H1 (cell line): Measurements from ENCODE around the gene IPO9. TPM values are rescaled to one million over a fixed set of nuclear protein-coding genes. Genes with fewer than 3 reads are reported as not detected.

ENCODE experiments used
- BCL11A ChIP-seq, 2 experiments: IDR thresholded peaks; one replicate each; pipeline ENCODE4 v1.6.1; 2011; ENCODE audit warnings: low read depth in 2 of 2, low read length in 2 of 2, mild to moderate bottlenecking in 2 of 2
- CEBPB ChIP-seq: IDR thresholded peaks from 2 replicates; pipeline ENCODE4 v1.6.1; 2012; ENCODE audit warnings: low read depth, low read length
- CHD7 ChIP-seq: fragments of 300-600 bp; sonication (generic); IDR thresholded peaks from 2 replicates; pipeline ENCODE4 v1.7.1; 2012; ENCODE audit warnings: low read length, moderate library complexity, mild to moderate bottlenecking, inconsistent platforms; ENCODE audit not compliant: insufficient replicate concordance
- CTCF ChIP-seq, 3 experiments: IDR thresholded peaks; 1 replicate in 2 of 3; 2 replicates in 1 of 3; pipeline versions ENCODE4 v1.5.1 to v1.6.1; 2011; ENCODE audit warnings: low read length in 3 of 3, mild to moderate bottlenecking in 3 of 3, inconsistent platforms in 2 of 3, low read depth in 1 of 3, moderate library complexity in 1 of 3; ENCODE audit not compliant: insufficient read depth in 1 of 3; ENCODE audit errors: control extremely low read depth in 1 of 3
- JUND ChIP-seq: IDR thresholded peaks from 2 replicates; pipeline ENCODE4 v1.6.1; 2011; ENCODE audit warnings: mild to moderate bottlenecking, improper control_type of control experiment, low read length
- POLR2AphosphoS5 ChIP-seq: IDR thresholded peaks from 2 replicates; pipeline ENCODE4 v1.6.1; 2011; ENCODE audit warnings: low read depth, low read length
- SIX5 ChIP-seq: IDR thresholded peaks from 2 replicates; pipeline ENCODE4 v1.6.1; 2011; ENCODE audit warnings: mild to moderate bottlenecking, low read depth, low read length
- TEAD4 ChIP-seq: IDR thresholded peaks from 2 replicates; pipeline ENCODE4 v1.6.1; 2012; ENCODE audit warnings: low read depth, low read length, inconsistent platforms, mixed read lengths
- USF2 ChIP-seq: IDR thresholded peaks from 2 replicates; pipeline ENCODE4 v1.6.1; 2011; ENCODE audit warnings: low read length, improper control_type of control experiment
- polyA plus RNA-seq, 7 experiments: library from polyadenylated mRNA; depleted of rRNA in 3 of 7; stranded (reverse) in 5 of 7; unstranded in 2 of 7; fragments of >200 nt in 5 of 7; fragments of 200-250 nt in 2 of 7; gene quantifications; 1 replicate in 5 of 7; 2 replicates in 1 of 7; 4 replicates in 1 of 7; pipeline versions ENCODE4 v1.2.1 to v1.2.3, GENCODE V29; 2011 to 2013; ENCODE audit warnings: missing spikeins in 2 of 7, mixed read lengths in 2 of 7
- total RNA-seq: library from RNA; stranded (reverse); fragmentation: NEBNext Ultra II Directional; extraction: Animal tissue kit (Norgen Biotek cat#: 25700); gene quantifications from 2 replicates; pipeline ENCODE4 v1.2.1, GENCODE V29; 2021

Gene IPO9
- total and polyA plus RNA-seq, 2 of the 8 experiments (the other 6 are each of a cell fraction or from before 2014, with no cell fraction given): 61.0 to 122 TPM

GRCh38 chr1:201826830-201827229 is 2.1 kb upstream of the IPO9 start (continued):
- no peak for TF ChIP-seq CTCF (IDR thresholded peaks at IDR 0.05; ENCODE audit: control extremely low read depth in 1 of 3, insufficient read depth in 1 of 3, low read depth in 1 of 3, low read length in 3 of 3)
- TF ChIP-seq SIX5: no peak
- no peak for TF ChIP-seq USF2
- TF ChIP-seq POLR2AphosphoS5: no peak
- no peak for TF ChIP-seq BCL11A (IDR thresholded peaks at IDR 0.05; ENCODE audit: low read depth in 2 of 2, low read length in 2 of 2)
- TF ChIP-seq TEAD4: no peak
- no peak for TF ChIP-seq JUND
- TF ChIP-seq CHD7: no peak
- no peak for TF ChIP-seq CEBPB
